ENCODE data around the gene FBXO44. TPM values are rescaled to one million over a fixed set of nuclear protein-coding genes. Genes with fewer than 3 reads are reported as not detected.
"Not testable (repeated sequence)": the region's sequence is repeated elsewhere in the genome, so short reads cannot be mapped to it uniquely, and the experiment has no call there.

The FBXO44 gene
- 10 to 100 TPM; 15.1 to 24.1 (median 18.9) TPM for total RNA-seq (2021; fragmentation: NEBNext Ultra II Directional; extraction: Animal tissue kit (Norgen Biotek cat#: 25700))
- long read RNA-seq, transcript FBXO44-204 (5 exons, 1,734 nt): major isoform, 12 of 19 reads
- long read RNA-seq, partial matches to known transcripts: 0 of 19 reads
- long read RNA-seq, other reads (novel, unspliced or antisense): 2 of 19 reads

DNA sequence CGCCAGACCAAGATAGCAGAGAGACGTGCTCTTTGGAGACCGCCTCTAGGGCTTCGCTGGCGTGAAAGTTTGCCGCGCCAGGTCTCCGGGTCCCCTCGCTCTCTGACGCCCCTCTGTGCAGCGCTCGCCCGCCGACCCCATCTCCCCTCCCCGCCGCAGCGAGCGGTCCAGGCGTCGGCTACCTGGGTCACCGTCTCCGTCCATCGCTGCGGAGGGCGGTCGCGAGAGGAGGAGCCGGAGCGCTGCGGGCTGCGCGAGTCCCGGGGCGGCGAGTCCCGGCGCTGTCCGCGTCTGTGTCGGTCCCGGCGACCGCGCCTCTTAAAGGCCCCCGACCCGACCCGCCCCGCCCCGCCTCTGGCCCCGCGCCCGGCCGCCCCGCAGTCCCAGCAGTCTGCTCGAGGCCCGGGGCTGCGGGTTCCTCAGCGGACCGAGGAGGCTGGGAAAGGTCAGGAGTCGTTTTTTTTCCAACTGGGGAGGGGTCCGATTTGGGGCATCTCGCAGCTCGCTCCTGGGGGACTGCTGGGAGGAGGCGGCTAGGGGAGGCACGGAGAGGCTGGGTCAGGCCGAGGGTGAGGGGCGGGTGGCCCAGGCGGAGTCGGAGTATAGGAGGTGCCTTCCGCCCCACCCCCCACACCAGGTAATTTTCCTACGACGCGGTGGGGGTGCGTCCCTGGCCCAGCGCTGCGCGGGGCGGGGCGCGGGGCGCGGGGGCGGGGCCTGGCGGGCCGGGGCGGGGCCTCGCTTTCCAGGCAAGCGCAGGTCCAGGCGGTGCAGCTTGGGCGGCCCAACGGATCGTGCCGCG is at the start of gene FBXO44, which contains the start of gene FBXO2:
Gene FBXO44, plus strand, starts transcription at position 741 of the 802 bp plus-strand sequence. CDS start 959 bp downstream, outside the sequence.
Gene FBXO2, minus strand, starts transcription at position 293 of the 802 bp plus-strand sequence. Its CDS starts 89 bp downstream, at position 204.
- Mint-ChIP-seq H3K36me3 (ENCODE audit: low read depth) (no peaks in the 10 kb centered on the region), H3K4me1 (ENCODE audit: low read depth) (peaks cover 5% of the 10 kb centered on the region; the same call in 1 of the 2 replicates), H3K9me3 (no peaks in the 10 kb centered on the region), H3K27ac (no peak within 1 kb of the TSS), H3K4me3 (peak within 1 kb of the TSS; percentile 79), H3K27me3 (ENCODE audit: insufficient read depth) (peaks cover 10% of the 10 kb centered on the region)
- no peak for DNase-seq
- no peak for TF ChIP-seq CTCF (IDR thresholded peaks at IDR 0.05)

GRCh38 chr1:11606775-11607174 is 47.9 kb upstream of the FBXO44 start:
- Mint-ChIP-seq H3K4me1 (ENCODE audit: low read depth) (no peaks in the 10 kb centered on the region), H3K27me3 (ENCODE audit: insufficient read depth) (peaks cover 44% of the 10 kb centered on the region), H3K9me3 (no peaks in the 10 kb centered on the region; the same call in 1 of the 2 replicates), H3K36me3 (ENCODE audit: low read depth) (no peaks in the 10 kb centered on the region), H3K4me3 (no peak overlapping the region), H3K27ac (no peak overlapping the region)
- no peak for TF ChIP-seq CTCF (IDR thresholded peaks at IDR 0.05)
- DNase-seq: no peak

DNA sequence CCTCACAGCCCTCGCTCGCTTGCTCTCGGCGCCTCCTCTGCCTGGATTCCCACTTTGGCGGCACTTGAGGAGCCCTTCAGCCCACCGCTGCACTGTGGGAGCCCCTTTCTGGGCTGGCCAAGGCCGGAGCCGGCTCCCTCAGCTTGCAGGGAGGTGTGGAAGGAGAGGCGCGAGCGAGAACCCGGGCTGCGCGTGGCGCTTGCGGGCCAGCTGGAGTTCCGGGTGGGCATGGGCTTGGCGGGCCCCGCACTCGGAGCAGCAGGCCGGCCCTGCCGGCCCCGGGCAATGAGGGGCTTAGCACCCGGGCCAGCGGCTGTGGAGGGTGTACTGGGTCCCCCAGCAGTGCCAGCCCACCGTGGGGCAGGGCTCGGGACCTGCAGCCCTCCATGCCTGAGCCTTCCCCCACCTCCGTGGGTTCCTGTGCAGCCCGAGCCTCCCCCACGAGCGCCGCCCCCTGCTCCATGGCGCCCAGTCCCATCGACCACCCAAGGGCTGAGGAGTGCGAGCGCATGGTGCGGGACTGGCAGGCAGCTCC is 46.0 kb upstream of the FBXO44 start:
- not testable (repeated sequence) for H3K36me3 Mint-ChIP-seq (ENCODE audit: low read depth); H3K4me1 Mint-ChIP-seq (ENCODE audit: low read depth); DNase-seq; H3K27ac Mint-ChIP-seq; H3K9me3 Mint-ChIP-seq; H3K4me3 Mint-ChIP-seq
- H3K27me3 Mint-ChIP-seq (ENCODE audit: insufficient read depth): peaks cover 44% of the 10 kb centered on the region

DNA sequence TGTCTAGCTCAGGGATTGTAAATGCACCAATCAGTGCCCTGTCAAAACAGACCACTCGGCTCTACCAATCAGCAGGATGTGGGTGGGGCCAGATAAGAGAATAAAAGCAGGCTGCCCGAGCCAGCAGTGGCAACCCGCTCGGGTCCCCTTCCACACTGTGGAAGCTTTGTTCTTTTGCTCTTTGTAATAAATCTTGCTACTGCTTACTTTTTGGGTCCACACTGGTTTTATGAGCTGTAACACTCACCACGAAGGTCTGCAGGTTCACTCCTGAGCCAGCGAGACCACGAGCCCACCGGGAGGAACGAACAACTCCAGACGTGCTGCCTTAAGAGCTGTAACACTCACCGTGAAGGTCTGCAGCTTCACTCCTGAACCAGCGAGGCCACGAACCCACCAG is 45.3 kb upstream of the FBXO44 start:
- not testable (repeated sequence) for H3K27ac Mint-ChIP-seq; DNase-seq; H3K4me3 Mint-ChIP-seq; H3K4me1 Mint-ChIP-seq (ENCODE audit: low read depth); H3K36me3 Mint-ChIP-seq (ENCODE audit: low read depth); H3K9me3 Mint-ChIP-seq
- H3K27me3 Mint-ChIP-seq (ENCODE audit: insufficient read depth): peaks cover 43% of the 10 kb centered on the region

DNA sequence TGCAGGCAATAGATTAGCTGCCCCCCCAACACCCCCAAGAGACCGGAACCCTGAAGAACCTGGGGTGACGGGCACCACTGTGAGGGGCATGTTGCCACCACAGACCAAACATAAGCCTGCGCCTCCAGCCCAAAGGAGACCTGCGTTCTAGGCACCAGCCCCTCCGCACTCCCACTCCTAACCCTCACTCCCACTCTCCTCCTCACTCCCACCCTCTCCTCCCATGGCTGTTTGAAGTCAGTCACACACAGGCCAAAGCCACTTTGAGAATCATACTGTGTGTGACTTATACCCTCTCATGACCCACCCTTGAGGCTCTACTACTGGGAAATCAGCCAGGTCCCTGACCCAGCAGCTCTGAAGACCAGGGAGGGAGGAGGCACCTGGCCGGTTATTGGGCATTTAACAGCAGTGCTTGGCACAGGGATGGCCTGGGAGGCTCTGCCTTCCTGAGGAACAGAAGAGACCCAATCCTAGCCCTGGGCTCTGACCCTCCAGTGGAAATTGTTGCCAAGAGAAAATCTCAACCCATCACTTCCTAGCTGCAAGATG is 44.0 kb upstream of the FBXO44 start:
- Mint-ChIP-seq H3K4me3 (no peak overlapping the region), H3K27me3 (ENCODE audit: insufficient read depth) (peaks cover 38% of the 10 kb centered on the region)
- TF ChIP-seq CTCF (IDR thresholded peaks at IDR 0.05): no peak

GRCh38 chr1:11611638-11612327 is 42.9 kb upstream of the FBXO44 start:
- Mint-ChIP-seq H3K4me3 (no peak overlapping the region), H3K9me3 (no peaks in the 10 kb centered on the region; the same call in 1 of the 2 replicates), H3K4me1 (ENCODE audit: low read depth) (no peaks in the 10 kb centered on the region)

More for the DNA sequence above, 44.0 kb upstream of the FBXO44 start:
- no peaks in the 10 kb centered on the region for H3K36me3 Mint-ChIP-seq (ENCODE audit: low read depth)
- H3K9me3 Mint-ChIP-seq: no peaks in the 10 kb centered on the region; the same call in 1 of the 2 replicates
- H3K4me1 Mint-ChIP-seq (ENCODE audit: low read depth): no peaks in the 10 kb centered on the region
- H3K27ac Mint-ChIP-seq: no peak overlapping the region
- DNase-seq: no peak

More at GRCh38 chr1:11611638-11612327, 42.9 kb upstream of the FBXO44 start:
- no peak for TF ChIP-seq CTCF (IDR thresholded peaks at IDR 0.05)
- no peak for DNase-seq
- Mint-ChIP-seq H3K27me3 (ENCODE audit: insufficient read depth) (peaks cover 35% of the 10 kb centered on the region), H3K27ac (no peak overlapping the region), H3K36me3 (ENCODE audit: low read depth) (no peaks in the 10 kb centered on the region)

Data from HFFc6 (cell line).